ENCODE results near the gene NXN.

The NXN gene

DNA sequence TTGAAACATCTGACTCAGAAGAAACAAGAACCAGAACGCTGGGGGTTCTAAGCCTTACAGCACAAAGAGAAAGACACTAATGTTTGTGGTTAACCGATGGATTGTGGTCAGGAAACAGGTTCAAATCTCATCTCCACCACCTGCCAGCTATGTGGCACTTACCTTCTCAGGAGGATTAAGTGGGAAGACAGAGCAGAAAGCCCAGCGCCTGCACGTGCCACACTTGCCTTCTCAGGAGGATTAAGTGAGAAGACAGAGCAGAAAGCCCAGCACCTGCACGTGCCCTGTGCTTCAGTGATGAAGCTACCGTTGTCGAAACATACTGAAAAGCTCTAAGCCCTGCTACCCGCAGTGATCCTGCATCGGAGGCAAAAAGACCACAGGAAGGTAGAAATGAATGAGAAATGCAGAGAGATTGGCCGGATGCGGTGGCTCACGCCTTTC lies 90.6 kb downstream of the NXN start:
- TF ChIP-seq GATA3 (IDR thresholded peaks at IDR 0.05; ENCODE audit: low read depth, low read length), result no peak
- no peak for TF ChIP-seq GATA2 (IDR thresholded peaks at IDR 0.05; ENCODE audit: low read depth, low read length)

GRCh38 chr17:887551-888209 lies 91.9 kb downstream of the NXN start:
- no peak for TF ChIP-seq GATA2 (IDR thresholded peaks at IDR 0.05; ENCODE audit: low read depth, low read length)
- TF ChIP-seq GATA3 (IDR thresholded peaks at IDR 0.05; ENCODE audit: low read depth, low read length), result no peak

DNA sequence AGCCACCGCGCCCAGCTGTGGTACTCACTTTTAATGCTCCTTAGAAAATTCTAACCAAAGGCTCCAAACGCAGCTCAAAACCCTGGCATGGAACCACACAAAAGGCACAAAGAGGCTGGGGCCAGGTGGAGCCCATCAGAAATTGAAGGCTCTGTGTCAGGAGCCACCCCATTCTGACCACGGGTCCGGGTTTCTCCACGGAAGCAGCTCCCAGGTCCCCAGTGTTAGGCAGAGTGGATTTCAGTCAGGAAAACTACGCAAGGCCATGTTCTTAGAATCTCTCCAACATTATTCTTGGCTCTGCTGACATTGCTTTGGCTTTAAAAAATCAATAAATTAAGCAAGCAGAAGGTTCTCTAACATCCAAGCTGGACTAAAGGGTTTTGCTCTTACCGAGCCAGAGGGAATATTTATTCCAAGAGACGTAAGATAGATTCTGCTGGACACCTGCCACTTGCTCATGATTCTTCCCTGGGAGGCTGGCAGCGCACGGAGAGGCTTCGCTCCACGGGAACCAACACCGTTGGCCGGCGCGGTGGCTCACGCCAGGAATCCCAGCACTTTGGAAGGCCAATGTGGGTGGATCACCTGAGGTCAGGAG lies 93.5 kb downstream of the NXN start:
- TF ChIP-seq GATA2 (IDR thresholded peaks at IDR 0.05; ENCODE audit: low read depth, low read length) (no peak), GATA3 (IDR thresholded peaks at IDR 0.05; ENCODE audit: low read depth, low read length) (no peak)

GRCh38 chr17:883586-883962 lies 96.0 kb downstream of the NXN start:
- TF ChIP-seq GATA2 (IDR thresholded peaks at IDR 0.05; ENCODE audit: low read depth, low read length) (no peak), GATA3 (IDR thresholded peaks at IDR 0.05; ENCODE audit: low read depth, low read length) (no peak)

DNA sequence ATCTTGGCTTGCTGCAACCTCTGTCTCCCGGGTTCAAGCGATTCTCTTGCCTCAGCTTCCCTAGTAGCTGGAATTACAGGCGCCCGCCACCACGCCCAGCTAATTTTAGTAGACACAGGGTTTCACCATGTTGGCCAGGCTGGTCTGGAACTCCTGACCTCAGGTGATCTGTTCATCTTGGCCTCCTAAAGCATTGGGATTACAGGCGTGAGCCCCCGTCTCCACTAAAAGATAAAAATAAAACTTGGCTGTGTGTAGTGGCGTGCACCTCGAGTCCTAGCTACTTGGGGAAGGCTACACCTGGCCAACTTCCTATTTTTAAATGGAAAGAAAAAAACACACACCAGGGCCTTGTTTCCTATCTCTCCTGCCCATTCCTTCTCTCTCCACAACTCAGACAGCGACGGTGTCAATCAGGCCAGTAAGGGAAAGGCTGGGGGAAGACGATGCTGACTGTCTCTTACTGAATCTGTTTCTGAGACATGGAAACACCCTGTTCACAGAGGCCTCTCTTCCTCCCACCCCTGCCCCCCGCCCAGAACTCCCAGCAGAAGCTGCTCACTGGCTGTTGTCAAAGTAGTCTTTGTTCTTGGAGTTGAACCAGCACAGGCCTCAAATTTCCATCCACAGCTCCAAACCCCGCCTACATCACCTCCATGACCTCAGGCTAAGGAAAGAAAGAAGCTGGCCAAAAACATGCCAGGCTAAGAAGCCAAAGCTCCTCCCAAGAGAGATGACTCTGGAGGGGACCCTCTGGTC lies 96.6 kb downstream of the NXN start:
- TF ChIP-seq GATA3 (IDR thresholded peaks at IDR 0.05; ENCODE audit: low read depth, low read length) (no peak), GATA2 (IDR thresholded peaks at IDR 0.05; ENCODE audit: low read depth, low read length) (no peak)

GRCh38 chr17:881778-882177 lies 97.8 kb downstream of the NXN start:
- TF ChIP-seq GATA2 (IDR thresholded peaks at IDR 0.05; ENCODE audit: low read depth, low read length), result no peak
- no peak for TF ChIP-seq GATA3 (IDR thresholded peaks at IDR 0.05; ENCODE audit: low read depth, low read length)

GRCh38 chr17:880443-881269 lies 98.9 kb downstream of the NXN start:
- TF ChIP-seq GATA3 (IDR thresholded peaks at IDR 0.05; ENCODE audit: low read depth, low read length), result no peak
- no peak for TF ChIP-seq GATA2 (IDR thresholded peaks at IDR 0.05; ENCODE audit: low read depth, low read length)

- no peak for TF ChIP-seq GATA3 (IDR thresholded peaks at IDR 0.05; ENCODE audit: low read depth, low read length)
- TF ChIP-seq GATA2 (IDR thresholded peaks at IDR 0.05; ENCODE audit: low read depth, low read length), result no peak
These were observed 99.8 kb downstream of the NXN start for GRCh38 chr17:879546-880442.

DNA sequence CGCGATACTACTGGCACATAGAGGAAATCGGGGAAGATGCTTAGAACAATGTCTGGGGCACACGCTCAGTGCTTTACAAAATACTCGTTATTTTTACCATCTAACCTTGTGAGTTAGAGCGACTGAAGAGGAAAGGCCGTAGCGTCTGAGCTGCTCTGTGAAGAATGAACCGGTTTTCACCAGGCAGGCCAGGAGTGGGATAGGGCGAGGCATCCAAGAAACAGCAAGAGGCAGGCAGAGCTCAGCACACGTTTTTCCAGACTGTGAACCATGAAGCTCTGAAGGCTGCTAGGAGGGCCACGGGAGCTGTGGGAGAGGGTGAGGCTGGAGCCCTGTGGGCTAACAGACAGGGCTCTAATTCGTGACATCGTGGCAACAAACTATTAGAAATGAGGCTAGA lies 101.9 kb downstream of the NXN start:
- TF ChIP-seq GATA2 (IDR thresholded peaks at IDR 0.05; ENCODE audit: low read depth, low read length) (no peak), GATA3 (IDR thresholded peaks at IDR 0.05; ENCODE audit: low read depth, low read length) (no peak)

DNA sequence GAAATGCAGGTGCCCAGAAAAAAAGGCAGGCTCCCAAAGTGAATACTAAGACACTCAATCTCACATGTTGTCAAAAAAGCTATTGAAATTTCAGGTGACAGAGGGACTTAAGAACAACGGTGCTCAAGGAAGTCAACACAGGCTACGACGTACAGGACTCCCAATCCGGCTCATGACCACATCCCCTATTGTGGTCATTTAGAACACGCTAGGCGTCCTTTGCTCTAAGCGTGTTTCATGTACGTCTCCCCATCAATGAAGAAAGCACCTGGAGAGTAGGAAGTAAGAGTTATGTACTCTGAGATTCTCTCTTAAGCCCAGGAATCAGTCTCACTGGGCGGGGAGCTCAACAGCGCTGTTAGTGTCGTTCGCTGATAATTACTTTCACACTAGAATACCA lies 103.3 kb downstream of the NXN start:
- TF ChIP-seq GATA2 (IDR thresholded peaks at IDR 0.05; ENCODE audit: low read depth, low read length), result no peak
- no peak for TF ChIP-seq GATA3 (IDR thresholded peaks at IDR 0.05; ENCODE audit: low read depth, low read length)

DNA sequence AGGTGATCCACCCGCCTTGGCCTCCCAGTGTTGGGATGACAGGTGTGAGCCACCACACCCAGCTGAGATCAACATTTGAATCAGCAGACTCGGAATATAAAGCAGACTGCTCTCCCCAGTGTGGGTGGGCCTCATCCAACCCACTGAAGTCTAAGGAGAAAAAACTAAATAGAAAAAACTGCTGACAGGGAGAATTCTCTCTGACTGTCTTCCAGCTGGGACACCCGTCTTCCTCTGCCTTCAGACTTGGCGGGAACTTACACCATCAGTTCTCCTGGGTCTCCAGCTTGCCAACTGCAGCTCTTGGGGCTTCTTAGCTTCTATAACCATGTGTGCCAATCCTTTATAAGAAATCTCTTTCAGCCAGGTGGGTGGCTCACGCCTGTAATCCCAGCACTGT lies 106.7 kb downstream of the NXN start:
- TF ChIP-seq GATA2 (IDR thresholded peaks at IDR 0.05; ENCODE audit: low read depth, low read length), result no peak
- TF ChIP-seq GATA3 (IDR thresholded peaks at IDR 0.05; ENCODE audit: low read depth, low read length), result no peak

DNA sequence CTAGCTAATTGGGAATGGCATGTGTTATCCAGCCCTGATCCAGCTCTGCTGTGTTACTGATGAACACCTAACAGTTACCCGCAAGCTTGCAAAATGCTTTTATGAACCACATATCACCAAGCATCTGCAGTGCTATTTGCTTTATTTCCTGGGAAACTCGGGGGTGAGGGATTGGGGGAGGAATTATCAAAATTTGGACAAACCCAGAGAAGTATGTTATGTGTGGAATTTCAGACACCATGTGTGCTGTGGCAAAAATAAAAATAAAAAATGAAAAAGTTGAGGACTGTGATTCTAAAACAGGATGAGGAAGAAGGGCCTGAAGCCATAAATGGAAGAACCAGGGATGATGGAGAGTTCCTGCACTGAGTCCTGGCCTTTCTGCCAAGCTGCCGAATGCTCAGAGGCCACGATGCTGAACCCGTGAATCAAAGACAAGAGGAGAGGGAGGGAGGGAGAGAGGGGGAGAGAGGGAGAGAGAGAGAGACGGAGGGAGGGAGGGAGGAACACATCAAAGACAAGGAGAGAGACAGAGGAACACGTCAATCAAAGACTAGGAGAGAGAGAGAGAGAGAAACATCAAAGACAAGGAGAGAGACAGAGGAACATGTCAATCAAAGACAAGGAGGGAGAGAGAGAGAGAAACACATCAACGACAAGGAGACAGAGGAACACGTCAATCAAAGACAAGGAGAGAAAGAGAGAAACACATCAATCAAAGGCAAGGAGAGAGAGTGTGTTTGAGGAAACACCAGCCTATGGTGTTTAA lies 107.6 kb downstream of the NXN start:
- TF ChIP-seq GATA2 (IDR thresholded peaks at IDR 0.05; ENCODE audit: low read depth, low read length) (no peak), GATA3 (IDR thresholded peaks at IDR 0.05; ENCODE audit: low read depth, low read length) (no peak)
